ENCODE data around the gene SLC6A11. TPM values are rescaled to one million over a fixed set of nuclear protein-coding genes. Genes with fewer than 3 reads are reported as not detected.

Gene SLC6A11
- total and polyA plus RNA-seq, 2 of the 8 experiments (the other 6 are each of a cell fraction or from before 2014, with no cell fraction given) = 0.78 to 1.5 TPM

DNA sequence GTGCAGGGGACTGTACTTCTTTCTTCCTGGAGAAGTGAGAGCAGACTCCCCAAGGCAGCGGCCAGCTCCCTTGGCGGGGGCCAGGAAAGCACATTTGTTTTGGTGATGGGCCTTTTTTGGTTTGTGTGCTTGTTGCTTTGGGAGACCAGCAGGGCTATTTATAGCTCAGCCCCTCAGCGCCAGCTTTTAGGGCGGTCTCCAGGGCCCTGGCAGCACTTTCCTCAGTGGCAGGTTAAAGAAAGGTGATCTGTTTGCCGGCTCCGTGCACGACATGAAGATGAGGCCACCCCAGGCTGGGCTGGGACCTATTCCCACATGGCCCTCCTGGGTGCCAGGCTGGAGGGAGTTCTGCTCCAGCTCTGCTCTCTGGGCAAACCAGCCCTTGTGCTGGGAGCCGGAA is 21.8 kb downstream of the SLC6A11 start (continued):
- no peak for TF ChIP-seq ASH2L (IDR thresholded peaks at IDR 0.05; ENCODE audit: low read length)
- no peak for TF ChIP-seq KDM4A (IDR thresholded peaks at IDR 0.05; ENCODE audit: low read depth, low read length, severe bottlenecking)

All from H1 (cell line).